Breast epithelium (tissue), 4 donors: ENCODE measurements around the gene RPS2. TPM values are rescaled to one million over a fixed set of nuclear protein-coding genes. Genes with fewer than 3 reads are reported as not detected.

Experiments used
- DNase-seq, 2 donors: peaks; one replicate each; pipeline ENCODE4 v3.0.0-alpha.2; 2019; ENCODE audit warnings: low spot score in 2 of 2
- H3K27ac ChIP-seq, 2 donors: fragments of 200-600 bp; sonication (generic) in 1 of 2; one replicate each; pipeline ENCODE4 v1.5.1; 2016 to 2019; ENCODE audit warnings: mild to moderate bottlenecking in 1 of 2
- H3K27me3 ChIP-seq, 2 donors: fragments of 200-600 bp; sonication (generic) in 1 of 2; one replicate each; pipeline versions ENCODE4 v1.5.1 to v1.6.0; 2017 to 2019; ENCODE audit warnings: control low read depth in 1 of 2, mild to moderate bottlenecking in 1 of 2
- H3K36me3 ChIP-seq: fragments of 200-600 bp; one replicate; pipeline ENCODE4 v1.5.1; 2019
- H3K4me1 ChIP-seq, 2 donors: fragments of 200-600 bp; sonication (generic); one replicate each; pipeline ENCODE4 v1.5.1; 2016 to 2019; ENCODE audit warnings: control low read depth in 1 of 2
- H3K4me3 ChIP-seq, 3 donors: fragments of 200-600 bp; sonication (generic); 1 replicate in 2 of 3; 2 replicates in 1 of 3; pipeline ENCODE4 v1.5.1; 2016 to 2019; ENCODE audit warnings: mild to moderate bottlenecking in 3 of 3, moderate library complexity in 2 of 3
- H3K9me3 ChIP-seq, 2 donors: fragments of 200-600 bp; sonication (generic) in 1 of 2; one replicate each; pipeline ENCODE4 v1.5.1; 2016 to 2019; ENCODE audit warnings: control low read depth in 1 of 2
- CTCF ChIP-seq, 3 donors: fragments of 450-650 bp; IDR thresholded peaks; one replicate each; pipeline ENCODE4 v1.5.1; 2016 to 2017; ENCODE audit warnings: antibody characterized with exemption in 3 of 3, mild to moderate bottlenecking in 3 of 3, moderate library complexity in 3 of 3
- POLR2A ChIP-seq: fragments of 450-650 bp; IDR thresholded peaks from one replicate; pipeline ENCODE4 v1.6.1; 2016; ENCODE audit warnings: antibody characterized with exemption, mild to moderate bottlenecking, moderate library complexity
- POLR2AphosphoS5 ChIP-seq, 3 donors: sonication (generic); formaldehyde crosslinking; IDR thresholded peaks; one replicate each; pipeline ENCODE4 v1.6.1; 2017; ENCODE audit warnings: antibody characterized with exemption in 3 of 3
- intact Hi-C: fragments of 100-400 bp; cut with DNase I; formaldehyde crosslinking; loops from one replicate; pipeline ENCODE4 v1.15.1; 2023; ENCODE audit warnings: low total_unique reads
- total RNA-seq, 3 donors: library from RNA; depleted of rRNA; stranded (reverse); fragments of >200 nt; gene quantifications; one replicate each; pipeline ENCODE4 v1.1.0, GENCODE V29; 2016

RPS2 gene
- total RNA-seq, 3 donors from 2014 or later, result 1,340 to 2,607 (median 1,661) TPM

- Histone ChIP-seq H3K27ac (no peak overlapping the region), H3K27me3 (peaks cover 0 to 45% of the 10 kb centered on the region in 2 donors), H3K9me3 (no peaks in the 10 kb centered on the region), H3K4me1 (no peaks in the 10 kb centered on the region), H3K36me3 (no peaks in the 10 kb centered on the region), H3K4me3 (no peak overlapping the region)
- DNase-seq, result no peak
- TF ChIP-seq POLR2A, result no peak
- TF ChIP-seq CTCF (IDR thresholded peaks at IDR 0.05), result no peak
- no peak for TF ChIP-seq POLR2AphosphoS5 (IDR thresholded peaks at IDR 0.05)
- intact Hi-C loops, result no loop called here
Observed at GRCh38 chr16:1914084-1914608, 50.5 kb downstream of the RPS2 start.

- Histone ChIP-seq H3K27ac (no peak overlapping the region), H3K9me3 (no peaks in the 10 kb centered on the region), H3K4me1 (no peaks in the 10 kb centered on the region), H3K27me3 (peaks cover 0 to 41% of the 10 kb centered on the region in 2 donors), H3K36me3 (no peaks in the 10 kb centered on the region), H3K4me3 (no peak overlapping the region)
- DNase-seq, result no peak
- no peak for TF ChIP-seq CTCF (IDR thresholded peaks at IDR 0.05)
- TF ChIP-seq POLR2AphosphoS5 (IDR thresholded peaks at IDR 0.05), result no peak
- no peak for TF ChIP-seq POLR2A
- intact Hi-C loops, result no loop called here
Observed at GRCh38 chr16:1913327-1914083, 51.1 kb downstream of the RPS2 start.

- TF ChIP-seq POLR2AphosphoS5 (IDR thresholded peaks at IDR 0.05) (no peak), POLR2A (no peak)
- no peak overlapping the region for H3K27ac ChIP-seq
- intact Hi-C loops, result no loop called here
- no peak for DNase-seq
- H3K4me3 ChIP-seq, result no peak overlapping the region
- H3K9me3 ChIP-seq, result no peaks in the 10 kb centered on the region
- H3K27me3 ChIP-seq, result peaks cover 0 to 41% of the 10 kb centered on the region in 2 donors
- no peaks in the 10 kb centered on the region for H3K36me3 ChIP-seq
- H3K4me1 ChIP-seq, result no peaks in the 10 kb centered on the region
Observed at GRCh38 chr16:1912215-1912543, 52.4 kb downstream of the RPS2 start.

Other genes starting within 250 kb of the RPS2 start
- gene NME3, start 193.3 kb downstream of the RPS2 start, total RNA-seq, result 100 to 1,000 TPM in 2 of 3 donors, 10 to 100 TPM in 1; 86.6 to 119 (median 115) TPM
- gene EME2, start 192.0 kb downstream of the RPS2 start, total RNA-seq, result 10 to 100 TPM in 2 of 3 donors, 1 to 10 TPM in 1; 4.6 to 17.4 (median 14.0) TPM
- gene MRPS34, start 191.7 kb downstream of the RPS2 start, total RNA-seq, result 10 to 100 TPM; 85.9 to 95.4 (median 87.8) TPM
- 100 to 1,000 TPM in 1 of 3 donors, 10 to 100 TPM in 2; 84.9 to 107 (median 88.5) TPM for gene SPSB3, start 182.3 kb downstream of the RPS2 start, total RNA-seq
- gene NUBP2, start 181.9 kb downstream of the RPS2 start, total RNA-seq, result 10 to 100 TPM; 61.6 to 82.6 (median 80.3) TPM
- gene IGFALS, start 171.1 kb downstream of the RPS2 start, total RNA-seq, result under 1 TPM; 0.32 to 0.44 (median 0.33) TPM
- 100 to 1,000 TPM in 1 of 3 donors, 10 to 100 TPM in 2; 61.9 to 114 (median 74.7) TPM for gene HAGH, start 138.0 kb downstream of the RPS2 start, total RNA-seq
- 10 to 100 TPM; 27.2 to 35.4 (median 29.7) TPM for gene FAHD1, start 137.6 kb downstream of the RPS2 start, total RNA-seq
- not detected for gene MEIOB, start 92.7 kb downstream of the RPS2 start, total RNA-seq
- not detected for gene HS3ST6, start 46.4 kb downstream of the RPS2 start, total RNA-seq
- gene MSRB1, start 21.6 kb downstream of the RPS2 start, total RNA-seq, result 10 to 100 TPM; 12.1 to 17.4 (median 17.0) TPM
- gene RPL3L, start 10.1 kb downstream of the RPS2 start, total RNA-seq, result not detected
- gene NDUFB10, start 5.3 kb downstream of the RPS2 start, total RNA-seq, result 100 to 1,000 TPM; 114 to 233 (median 144) TPM
- under 1 TPM in 1 of 3 donors, not detected in 2; 0.98 TPM for gene RNF151, start 2.0 kb upstream of the RPS2 start, total RNA-seq
- gene TBL3, start 7.2 kb upstream of the RPS2 start, total RNA-seq, result 10 to 100 TPM; 32.9 to 42.3 (median 33.1) TPM
- gene NOXO1, start 16.6 kb upstream of the RPS2 start, total RNA-seq, result under 1 TPM in 2 of 3 donors, not detected in 1; 0.88 to 0.98 TPM
- 10 to 100 TPM; 15.7 to 18.1 (median 17.9) TPM for gene GFER, start 19.4 kb upstream of the RPS2 start, total RNA-seq
- gene SYNGR3, start 25.1 kb upstream of the RPS2 start, total RNA-seq, result 1 to 10 TPM in 1 of 3 donors, under 1 TPM in 2; 0.44 to 2.0 (median 0.64) TPM
- 10 to 100 TPM; 16.0 to 25.2 (median 22.2) TPM for gene ZNF598, start 45.0 kb upstream of the RPS2 start, total RNA-seq
- not detected for gene NPW, start 55.0 kb upstream of the RPS2 start, total RNA-seq
- 10 to 100 TPM; 31.5 to 58.3 (median 38.9) TPM for gene NHERF2, start 62.1 kb upstream of the RPS2 start, total RNA-seq
- gene NTHL1, start 83.0 kb upstream of the RPS2 start, total RNA-seq, result 10 to 100 TPM; 10.6 to 27.9 (median 16.1) TPM
- 10 to 100 TPM; 41.6 to 52.4 (median 48.9) TPM for gene TSC2, start 83.2 kb upstream of the RPS2 start, total RNA-seq
- 100 to 1,000 TPM in 2 of 3 donors, 10 to 100 TPM in 1; 74.2 to 110 (median 107) TPM for gene PKD1, start 171.1 kb upstream of the RPS2 start, total RNA-seq
- 1 to 10 TPM in 2 of 3 donors, not detected in 1; 3.5 to 3.9 TPM for gene RAB26, start 183.8 kb upstream of the RPS2 start, total RNA-seq
- 10 to 100 TPM; 28.4 to 35.4 (median 32.5) TPM for gene TRAF7, start 191.0 kb upstream of the RPS2 start, total RNA-seq
- gene CASKIN1, start 231.8 kb upstream of the RPS2 start, total RNA-seq, result under 1 TPM in 2 of 3 donors, not detected in 1; 0.33 to 0.44 TPM
- 10 to 100 TPM; 42.7 to 48.1 (median 46.5) TPM for gene MLST8, start 240.6 kb upstream of the RPS2 start, total RNA-seq
- 1 to 10 TPM; 1.4 to 7.5 (median 5.9) TPM for gene BRICD5, start 246.0 kb upstream of the RPS2 start, total RNA-seq